Activated CD4-positive, alpha-beta memory T cell treated with anti-CD3 and anti-CD28 coated beads for 36 hours (primary cell): ENCODE measurements around the gene RBM18. TPM values are rescaled to one million over a fixed set of nuclear protein-coding genes. Genes with fewer than 3 reads are reported as not detected.

Experiments used
- CTCF ChIA-PET: fragments of 350-600 bp; sonication (Branson Sonifier 250); formaldehyde crosslinking; loops from one replicate; lab custom pipeline; 2021; ENCODE audit warnings: antibody characterized with exemption, inconsistent platforms; lab: Charles Lee
- POLR2A ChIA-PET: fragments of 350-600 bp; sonication (Branson Sonifier 250); formaldehyde crosslinking; loops from one replicate; lab custom pipeline; 2021; ENCODE audit warnings: antibody characterized with exemption; lab: Charles Lee
- DNase-seq: peaks from one replicate; pipeline ENCODE4 v3.0.0-alpha.2; 2020
- H3K27ac Mint-ChIP-seq: one replicate; pipeline ENCODE4 v1.8.0; 2021; ENCODE audit warnings: mixed read lengths
- H3K27me3 Mint-ChIP-seq: one replicate; pipeline ENCODE4 v1.8.0; 2021; ENCODE audit warnings: mixed read lengths
- H3K36me3 Mint-ChIP-seq: one replicate; pipeline ENCODE4 v1.8.0; 2021; ENCODE audit warnings: mixed read lengths
- H3K4me1 Mint-ChIP-seq: one replicate; pipeline ENCODE4 v1.8.0; 2021; ENCODE audit warnings: low read depth, mixed read lengths
- H3K4me3 Mint-ChIP-seq: one replicate; pipeline ENCODE4 v1.8.0; 2021; ENCODE audit warnings: mild to moderate bottlenecking, mixed read lengths
- H3K9me3 Mint-ChIP-seq: one replicate; pipeline ENCODE4 v1.8.0; 2021; ENCODE audit warnings: mixed read lengths
- intact Hi-C: fragments of 100-400 bp; cut with micrococcal nuclease; formaldehyde crosslinking; loops from one replicate; pipeline ENCODE4 v1.15.1; 2023
- total RNA-seq, 2 experiments: library from RNA; stranded (reverse); gene quantifications; one replicate each; pipeline ENCODE4 v1.2.3, GENCODE V29; 2021

RBM18 gene
- total RNA-seq, 2 experiments from 2014 or later = 25.1 to 25.9 TPM

DNA sequence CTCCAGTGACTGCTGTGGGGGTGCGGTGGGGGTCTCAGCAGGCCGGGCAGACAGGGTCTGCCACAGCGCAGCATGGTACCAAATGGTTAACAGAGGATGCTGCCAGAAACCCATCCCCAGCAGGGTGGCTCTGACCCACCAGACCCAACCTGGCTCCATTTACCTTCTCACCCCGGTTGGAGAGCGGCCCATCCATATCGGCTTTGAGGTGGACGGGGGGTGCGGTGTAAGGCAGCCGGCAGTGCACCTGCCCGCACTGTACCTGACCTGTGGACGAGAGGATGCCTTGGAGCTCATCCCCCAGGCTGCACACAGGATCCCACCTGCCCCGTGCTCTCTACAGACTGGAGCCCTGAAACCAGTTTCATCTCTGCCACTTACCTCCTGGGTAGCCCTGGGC is 55.2 kb downstream of the RBM18 start:
- H3K4me1 Mint-ChIP-seq = peaks cover 4% of the 10 kb centered on the region
- ChIA-PET POLR2A (no interaction called here), CTCF (interaction anchor here (1.7 kb wide), 1 partner anchor 85 kb away, joined by 4 read pairs; no protein-coding TSS in a partner anchor)
- H3K4me3 Mint-ChIP-seq = no peak overlapping the region
- no peaks in the 10 kb centered on the region for H3K36me3 Mint-ChIP-seq
- DNase-seq = no peak
- no peaks in the 10 kb centered on the region for H3K9me3 Mint-ChIP-seq
- H3K27me3 Mint-ChIP-seq = peaks cover 42% of the 10 kb centered on the region
- no peak overlapping the region for H3K27ac Mint-ChIP-seq
- intact Hi-C loops = no loop called here

GRCh38 chr9:122207096-122207495 is 57.5 kb downstream of the RBM18 start:
- Mint-ChIP-seq H3K27ac (no peak overlapping the region), H3K36me3 (no peaks in the 10 kb centered on the region), H3K4me3 (no peak overlapping the region), H3K27me3 (peaks cover 26% of the 10 kb centered on the region), H3K4me1 (no peaks in the 10 kb centered on the region), H3K9me3 (no peaks in the 10 kb centered on the region)
- intact Hi-C loops = no loop called here
- ChIA-PET CTCF (no interaction called here), POLR2A (no interaction called here)
- DNase-seq = no peak

DNA sequence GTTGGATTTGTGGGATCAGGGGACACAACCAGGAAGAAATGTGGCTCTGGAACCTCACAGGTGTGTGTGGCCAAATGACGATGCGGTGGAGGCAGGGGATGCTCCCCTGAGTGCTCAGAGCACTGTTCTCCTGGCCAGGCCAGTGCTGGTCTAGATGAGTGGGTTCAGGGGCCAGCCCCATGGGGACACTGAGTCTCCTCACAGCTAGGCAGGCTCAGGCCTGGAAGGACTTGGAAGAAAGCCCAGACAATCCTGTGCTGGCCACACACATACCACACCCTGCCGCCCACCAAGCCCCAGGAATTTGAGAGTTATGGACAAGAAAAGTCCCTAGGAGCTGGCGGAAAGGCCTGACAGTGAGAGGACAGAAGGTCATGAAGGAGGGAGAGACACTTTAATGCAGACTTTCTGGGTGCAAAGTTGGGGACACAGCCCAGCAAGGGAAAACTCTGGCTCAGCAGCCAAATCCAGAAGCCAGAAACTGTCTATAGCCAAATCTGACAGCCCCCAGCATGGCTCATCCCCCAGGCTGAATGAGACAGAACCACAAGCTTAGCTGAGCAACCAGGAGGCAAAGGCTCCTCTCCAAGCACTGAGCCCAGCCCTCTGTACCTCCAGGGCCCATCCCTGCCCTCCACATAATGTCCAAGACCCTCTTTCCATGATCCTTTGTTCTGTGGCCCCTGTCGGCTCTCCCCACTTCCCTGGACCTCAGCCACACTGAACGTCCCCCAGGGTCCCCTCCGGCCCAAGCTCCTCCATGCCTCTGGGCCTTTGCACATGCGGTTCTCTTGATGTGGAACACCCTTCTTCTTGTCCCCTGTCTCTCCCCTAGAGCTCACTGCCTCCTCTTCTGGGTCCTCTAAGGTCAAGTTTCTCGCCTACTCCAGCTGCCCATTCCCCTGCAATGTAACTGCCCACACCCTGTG is 58.3 kb downstream of the RBM18 start:
- no peaks in the 10 kb centered on the region for H3K9me3 Mint-ChIP-seq
- H3K27me3 Mint-ChIP-seq = peaks cover 19% of the 10 kb centered on the region
- no peaks in the 10 kb centered on the region for H3K4me1 Mint-ChIP-seq
- no peaks in the 10 kb centered on the region for H3K36me3 Mint-ChIP-seq
- ChIA-PET POLR2A (no interaction called here), CTCF (no interaction called here)
- H3K4me3 Mint-ChIP-seq = no peak overlapping the region
- no peak for DNase-seq
- H3K27ac Mint-ChIP-seq = no peak overlapping the region
- intact Hi-C loops = no loop called here

DNA sequence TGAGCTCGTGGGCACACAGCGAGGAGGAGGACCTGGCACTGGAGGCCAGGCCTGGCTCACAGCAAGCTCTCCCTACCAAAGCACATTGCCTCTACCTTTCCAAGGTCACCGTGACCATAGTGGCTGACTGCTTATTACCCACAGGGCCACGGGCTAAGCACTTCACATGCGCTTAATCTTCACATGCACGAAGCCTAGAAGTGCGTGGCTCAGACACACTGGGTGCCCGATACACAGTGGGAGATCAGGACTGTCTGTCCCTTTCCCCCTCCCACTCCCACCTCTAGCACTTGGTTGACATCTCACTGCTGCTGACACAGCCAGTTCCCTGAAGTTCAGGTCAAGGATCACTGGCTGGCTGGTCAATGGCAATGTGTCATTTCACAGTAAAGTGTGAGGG is 59.5 kb downstream of the RBM18 start:
- no peaks in the 10 kb centered on the region for H3K9me3 Mint-ChIP-seq
- H3K27ac Mint-ChIP-seq = no peak overlapping the region
- H3K4me1 Mint-ChIP-seq = no peaks in the 10 kb centered on the region
- intact Hi-C loops = no loop called here
- H3K4me3 Mint-ChIP-seq = no peak overlapping the region
- peaks cover 11% of the 10 kb centered on the region for H3K27me3 Mint-ChIP-seq
- no peaks in the 10 kb centered on the region for H3K36me3 Mint-ChIP-seq
- no peak for DNase-seq
- POLR2A ChIA-PET = no interaction called here
- CTCF ChIA-PET = no interaction called here

DNA sequence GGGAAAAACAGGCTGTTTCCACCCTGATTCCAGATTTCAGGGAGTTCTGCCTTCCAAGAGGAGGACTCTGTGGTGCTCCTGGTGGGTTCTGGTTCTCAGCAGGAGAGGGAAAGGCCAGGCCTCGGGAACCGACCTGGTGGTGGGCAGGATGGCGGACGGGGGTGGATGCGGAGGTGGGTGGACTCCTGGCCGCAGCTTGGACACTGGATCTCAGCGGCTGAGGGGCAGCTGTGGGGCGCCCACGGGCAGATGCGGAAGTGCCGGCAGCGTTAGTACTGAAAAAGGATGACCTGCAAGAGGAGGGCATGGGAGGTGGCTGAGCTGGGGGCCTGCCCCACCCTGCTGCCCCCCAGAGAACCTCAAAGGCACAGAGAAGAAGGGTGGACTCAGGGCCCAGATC is 60.1 kb downstream of the RBM18 start:
- H3K36me3 Mint-ChIP-seq = no peaks in the 10 kb centered on the region
- ChIA-PET CTCF (interaction anchor here (0.7 kb wide), 1 partner anchor 11 kb away, joined by 3 read pairs; no protein-coding TSS in a partner anchor), POLR2A (no interaction called here)
- H3K4me3 Mint-ChIP-seq = no peak overlapping the region
- no peaks in the 10 kb centered on the region for H3K4me1 Mint-ChIP-seq
- H3K9me3 Mint-ChIP-seq = no peaks in the 10 kb centered on the region
- no peak for DNase-seq
- peaks cover 8% of the 10 kb centered on the region for H3K27me3 Mint-ChIP-seq
- intact Hi-C loops = no loop called here
- H3K27ac Mint-ChIP-seq = no peak overlapping the region

- CTCF ChIA-PET = interaction anchor here (0.7 kb wide), 1 partner anchor 11 kb away, joined by 3 read pairs; no protein-coding TSS in a partner anchor
- POLR2A ChIA-PET = no interaction called here
- intact Hi-C loops = no loop called here
- H3K4me1 Mint-ChIP-seq = no peaks in the 10 kb centered on the region
- H3K9me3 Mint-ChIP-seq = no peaks in the 10 kb centered on the region
- no peaks in the 10 kb centered on the region for H3K36me3 Mint-ChIP-seq
- no peak overlapping the region for H3K27ac Mint-ChIP-seq
- DNase-seq = no peak
- H3K4me3 Mint-ChIP-seq = no peak overlapping the region
- peaks cover 4% of the 10 kb centered on the region for H3K27me3 Mint-ChIP-seq
Measured at GRCh38 chr9:122204055-122204454, 60.6 kb downstream of the RBM18 start.

- Mint-ChIP-seq H3K4me3 (no peak overlapping the region), H3K4me1 (no peaks in the 10 kb centered on the region), H3K36me3 (no peaks in the 10 kb centered on the region), H3K27ac (no peak overlapping the region), H3K27me3 (peaks cover 6% of the 10 kb centered on the region), H3K9me3 (no peaks in the 10 kb centered on the region)
- CTCF ChIA-PET = no interaction called here
- POLR2A ChIA-PET = no interaction called here
- intact Hi-C loops = no loop called here
- no peak for DNase-seq
Measured at GRCh38 chr9:122202111-122202510, 62.5 kb downstream of the RBM18 start.

- no peaks in the 10 kb centered on the region for H3K9me3 Mint-ChIP-seq
- no peak overlapping the region for H3K27ac Mint-ChIP-seq
- intact Hi-C loops = no loop called here
- ChIA-PET CTCF (no interaction called here), POLR2A (no interaction called here)
- no peaks in the 10 kb centered on the region for H3K4me1 Mint-ChIP-seq
- no peaks in the 10 kb centered on the region for H3K36me3 Mint-ChIP-seq
- no peak overlapping the region for H3K4me3 Mint-ChIP-seq
- peaks cover 9% of the 10 kb centered on the region for H3K27me3 Mint-ChIP-seq
- DNase-seq = no peak
Measured at GRCh38 chr9:122201641-122202040, 63.0 kb downstream of the RBM18 start.

GRCh38 chr9:122200960-122201595 is 63.6 kb downstream of the RBM18 start:
- H3K27ac Mint-ChIP-seq = no peak overlapping the region
- no peaks in the 10 kb centered on the region for H3K36me3 Mint-ChIP-seq
- H3K4me1 Mint-ChIP-seq = no peaks in the 10 kb centered on the region
- ChIA-PET CTCF (no interaction called here), POLR2A (no interaction called here)
- intact Hi-C loops = no loop called here
- H3K27me3 Mint-ChIP-seq = peaks cover 9% of the 10 kb centered on the region
- DNase-seq = no peak
- no peaks in the 10 kb centered on the region for H3K9me3 Mint-ChIP-seq
- no peak overlapping the region for H3K4me3 Mint-ChIP-seq

DNA sequence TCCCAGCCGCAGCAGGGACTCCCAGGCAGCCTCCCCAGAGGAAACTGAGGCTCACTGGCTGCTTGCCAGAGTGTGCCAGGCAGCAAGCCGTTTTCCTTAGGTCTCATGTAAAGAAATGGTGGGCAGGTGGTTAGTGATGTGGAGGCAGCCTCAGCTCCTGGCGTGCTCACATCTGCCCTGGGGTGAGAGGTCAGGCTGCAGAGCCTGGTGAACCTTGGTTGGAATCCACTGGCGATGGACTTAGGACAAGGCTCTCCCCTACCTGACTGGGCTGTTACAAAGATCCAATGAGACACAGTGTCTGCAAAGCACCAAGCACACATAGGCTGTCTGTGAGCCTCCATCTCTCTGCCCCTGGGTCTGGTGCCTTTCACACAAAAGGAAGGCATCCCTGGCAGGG is 66.8 kb downstream of the RBM18 start:
- intact Hi-C loops = no loop called here
- no peak for DNase-seq
- no peak overlapping the region for H3K27ac Mint-ChIP-seq
- no peaks in the 10 kb centered on the region for H3K36me3 Mint-ChIP-seq
- ChIA-PET POLR2A (no interaction called here), CTCF (no interaction called here)
- peaks cover 9% of the 10 kb centered on the region for H3K27me3 Mint-ChIP-seq
- no peaks in the 10 kb centered on the region for H3K9me3 Mint-ChIP-seq
- no peaks in the 10 kb centered on the region for H3K4me1 Mint-ChIP-seq
- H3K4me3 Mint-ChIP-seq = no peak overlapping the region

DNA sequence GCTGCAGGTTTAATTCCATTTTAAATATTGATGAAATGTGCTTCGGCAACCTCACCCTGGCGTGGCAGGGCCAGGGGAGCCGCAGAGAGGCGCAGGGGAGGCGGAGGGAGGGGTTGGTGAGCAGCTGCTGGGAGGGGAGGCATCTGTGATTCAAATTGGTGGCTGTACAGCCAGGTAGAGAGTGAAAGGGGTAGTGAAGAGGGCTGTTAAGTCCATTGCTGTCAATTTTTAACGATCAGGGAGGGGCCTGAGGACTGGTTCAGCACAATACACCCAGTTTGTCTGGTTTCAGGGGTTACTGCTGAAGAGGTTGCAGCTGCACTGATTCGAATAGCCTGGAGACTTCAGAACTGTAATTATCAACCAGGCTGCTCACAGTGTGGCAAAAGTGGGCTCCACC is 67.2 kb downstream of the RBM18 start:
- Mint-ChIP-seq H3K36me3 (no peaks in the 10 kb centered on the region), H3K27me3 (peaks cover 9% of the 10 kb centered on the region), H3K9me3 (no peaks in the 10 kb centered on the region), H3K27ac (no peak overlapping the region), H3K4me3 (no peak overlapping the region), H3K4me1 (no peaks in the 10 kb centered on the region)
- no peak for DNase-seq
- ChIA-PET CTCF (no interaction called here), POLR2A (no interaction called here)
- intact Hi-C loops = no loop called here

GRCh38 chr9:122195875-122196274 is 68.8 kb downstream of the RBM18 start:
- no peaks in the 10 kb centered on the region for H3K36me3 Mint-ChIP-seq
- H3K9me3 Mint-ChIP-seq = no peaks in the 10 kb centered on the region
- no peaks in the 10 kb centered on the region for H3K4me1 Mint-ChIP-seq
- intact Hi-C loops = no loop called here
- CTCF ChIA-PET = no interaction called here
- H3K4me3 Mint-ChIP-seq = no peak overlapping the region
- no peak for DNase-seq
- H3K27ac Mint-ChIP-seq = no peak overlapping the region
- POLR2A ChIA-PET = interaction anchor here (0.7 kb wide), 1 partner anchor 1128 kb away, joined by 3 read pairs; no protein-coding TSS in a partner anchor
- H3K27me3 Mint-ChIP-seq = peaks cover 9% of the 10 kb centered on the region
